HepG2 (cell line): Measurements from ENCODE around the gene BICRA. TPM values are rescaled to one million over a fixed set of nuclear protein-coding genes. Genes with fewer than 3 reads are reported as not detected.

Experiments used
- FOXP1 ChIP-seq, 2 experiments: fragments of 450-650 bp in 1 of 2; IDR thresholded peaks; 2 replicates each; pipeline ENCODE4 v1.6.1; 2017 to 2018; ENCODE audit warnings: antibody characterized with exemption in 1 of 2
- GPN1 ChIP-seq: sonication (generic); formaldehyde crosslinking; IDR thresholded peaks from 2 replicates; pipeline ENCODE4 v1.5.1; 2020; ENCODE audit warnings: missing genetic modification reagents, borderline replicate concordance
- MTF2 ChIP-seq: sonication (generic); formaldehyde crosslinking; IDR thresholded peaks from 2 replicates; pipeline ENCODE4 v1.5.0; 2020; ENCODE audit warnings: missing genetic modification reagents, borderline replicate concordance
- POLR2G ChIP-seq: fragments of 200-400 bp; formaldehyde crosslinking; IDR thresholded peaks from 2 replicates; pipeline ENCODE4 v1.6.1; 2018; ENCODE audit warnings: mild to moderate bottlenecking, low read depth, low read length, moderate library complexity
- SNRNP70 ChIP-seq: fragments of 200-400 bp; formaldehyde crosslinking; IDR thresholded peaks from 2 replicates; pipeline ENCODE4 v1.6.1; 2017; ENCODE audit warnings: mild to moderate bottlenecking, low read depth, low read length, moderate library complexity
- TCF12 ChIP-seq, 2 experiments: fragments of 450-650 bp in 1 of 2; sonication (generic) in 1 of 2; formaldehyde crosslinking in 1 of 2; IDR thresholded peaks; 2 replicates each; pipeline versions ENCODE4 v1.6.1 to v1.8.0; 2017 to 2022; ENCODE audit warnings: antibody characterized with exemption in 1 of 2, mild to moderate bottlenecking in 1 of 2, missing genetic modification reagents in 1 of 2, moderate library complexity in 1 of 2
- XBP1 ChIP-seq: sonication (generic); formaldehyde crosslinking; IDR thresholded peaks from 2 replicates; pipeline ENCODE4 v1.5.0; 2020; ENCODE audit warnings: missing genetic modification reagents
- YY1 ChIP-seq: IDR thresholded peaks from 2 replicates; pipeline ENCODE4 v1.6.1; 2011; ENCODE audit warnings: low read length, low read depth, moderate library complexity, mild to moderate bottlenecking; ENCODE audit not compliant: insufficient read depth, insufficient replicate concordance
- ZNF17 ChIP-seq: sonication (generic); formaldehyde crosslinking; IDR thresholded peaks from 2 replicates; pipeline ENCODE4 v1.5.0; 2020; ENCODE audit warnings: mild to moderate bottlenecking, missing genetic modification reagents
- ZNF251 ChIP-seq: sonication (generic); formaldehyde crosslinking; IDR thresholded peaks from 2 replicates; pipeline ENCODE4 v1.9.0; 2021; ENCODE audit warnings: mild to moderate bottlenecking, missing genetic modification reagents
- ZNF329 ChIP-seq: sonication (generic); formaldehyde crosslinking; IDR thresholded peaks from 2 replicates; pipeline ENCODE4 v1.9.0; 2021; ENCODE audit warnings: low read depth, mild to moderate bottlenecking, missing genetic modification reagents
- ZNF335 ChIP-seq: sonication (generic); formaldehyde crosslinking; IDR thresholded peaks from 2 replicates; pipeline ENCODE4 v1.4.0; 2020; ENCODE audit warnings: missing genetic modification reagents
- ZNF501 ChIP-seq: sonication (generic); formaldehyde crosslinking; IDR thresholded peaks from 2 replicates; pipeline ENCODE4 v1.5.1; 2020; ENCODE audit warnings: mild to moderate bottlenecking, moderate library complexity, missing genetic modification reagents
- polyA plus RNA-seq, 8 experiments: library from polyadenylated mRNA; depleted of rRNA in 3 of 8; stranded (reverse) in 7 of 8; unstranded in 1 of 8; fragments of >200 nt; fragmentation: Illumina TruSeq in 4 of 8; extraction: Trizol in 4 of 8; gene quantifications; 2 replicates each; pipeline versions ENCODE4 v1.2.1 to v1.2.3, GENCODE V29; 2011 to 2016; ENCODE audit warnings: low read depth in 4 of 8, missing spikeins in 1 of 8, mixed read lengths in 1 of 8; ENCODE audit not compliant: insufficient read depth in 1 of 8
- total RNA-seq, 5 experiments: library from RNA; depleted of rRNA; stranded (reverse); fragments of >200 nt; fragmentation: Illumina TruSeq; extraction: Trizol; gene quantifications; 2 replicates each; pipeline ENCODE4 v1.2.3, GENCODE V29; 2016; ENCODE audit warnings: low read depth in 1 of 5
- TF ChIP-seq, protein P1 (sequence below): sonication (generic); formaldehyde crosslinking; IDR thresholded peaks from 2 replicates; pipeline ENCODE4 v1.8.0; 2022; ENCODE audit warnings: mild to moderate bottlenecking, missing genetic modification reagents, moderate library complexity
- TF ChIP-seq, protein P2 (sequence below): sonication (generic); formaldehyde crosslinking; IDR thresholded peaks from 2 replicates; pipeline ENCODE4 v1.4.0; 2020; ENCODE audit warnings: missing genetic modification reagents, borderline replicate concordance
- TF ChIP-seq, protein P3 (sequence below): sonication (generic); formaldehyde crosslinking; IDR thresholded peaks from 2 replicates; pipeline ENCODE4 v1.5.0; 2020; ENCODE audit warnings: mild to moderate bottlenecking, missing genetic modification reagents, moderate library complexity
- TF ChIP-seq, protein P4 (sequence below): sonication (generic); formaldehyde crosslinking; IDR thresholded peaks from 2 replicates; pipeline ENCODE4 v1.9.0; 2022; ENCODE audit warnings: missing genetic modification reagents, mild to moderate bottlenecking, borderline replicate concordance
- TF ChIP-seq, protein P5 (sequence below): IDR thresholded peaks from 2 replicates; pipeline ENCODE4 v1.6.1; 2016; ENCODE audit warnings: mild to moderate bottlenecking

Gene BICRA
- total and polyA plus RNA-seq, 2 of the 13 experiments (the other 11 are each of a cell fraction or from before 2014, with no cell fraction given): 0.55 to 0.71 TPM

DNA sequence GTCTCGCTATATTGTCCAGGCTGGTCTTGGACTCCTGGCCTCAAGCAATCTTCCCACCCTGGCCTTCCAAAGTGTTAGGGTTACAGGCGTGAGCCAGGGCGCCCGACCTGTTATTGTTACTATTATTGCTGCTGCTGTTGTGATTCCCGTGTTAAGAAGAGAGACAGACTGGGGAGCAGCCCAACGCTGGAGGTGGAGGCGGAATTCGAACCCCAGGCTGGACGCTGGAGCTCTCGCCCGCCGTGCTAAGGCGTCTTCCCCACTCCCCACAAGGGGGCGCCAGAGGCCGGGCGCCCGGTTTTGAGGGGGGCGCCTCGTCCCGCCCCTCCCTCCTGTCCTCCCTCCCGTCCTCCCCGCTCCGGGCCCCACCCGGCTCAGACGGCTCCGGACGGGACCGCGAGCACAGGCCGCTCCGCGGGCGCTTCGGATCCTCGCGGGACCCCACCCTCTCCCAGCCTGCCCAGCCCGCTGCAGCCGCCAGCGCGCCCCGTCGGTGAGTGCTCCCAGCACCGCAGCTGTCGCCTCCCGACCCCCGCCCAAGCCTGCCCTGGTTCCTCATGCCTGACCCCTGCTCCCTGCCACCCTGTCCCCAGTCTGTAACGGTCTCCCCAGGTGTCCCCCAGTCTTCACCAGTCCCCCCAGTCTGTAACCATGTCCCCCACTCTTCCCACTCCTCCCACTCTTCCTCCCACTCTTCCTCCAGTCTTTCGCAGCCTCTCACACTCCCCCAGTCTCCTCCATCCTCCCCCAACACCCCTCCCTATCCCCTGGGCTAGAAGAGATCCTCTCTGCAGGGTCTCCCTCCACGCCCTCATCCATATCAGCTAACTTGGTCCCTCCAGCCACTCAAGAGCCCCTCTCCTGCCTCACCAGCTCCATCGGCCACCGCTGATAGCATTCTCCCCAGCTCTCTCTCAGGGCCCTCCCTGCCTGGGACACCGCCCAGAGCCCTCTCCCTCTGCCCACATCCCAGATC is 104.4 kb downstream of the BICRA start, which contains the start of gene EHD2 (continued):
- TF ChIP-seq MTF2: no peak
- TF ChIP-seq, protein P1, sequence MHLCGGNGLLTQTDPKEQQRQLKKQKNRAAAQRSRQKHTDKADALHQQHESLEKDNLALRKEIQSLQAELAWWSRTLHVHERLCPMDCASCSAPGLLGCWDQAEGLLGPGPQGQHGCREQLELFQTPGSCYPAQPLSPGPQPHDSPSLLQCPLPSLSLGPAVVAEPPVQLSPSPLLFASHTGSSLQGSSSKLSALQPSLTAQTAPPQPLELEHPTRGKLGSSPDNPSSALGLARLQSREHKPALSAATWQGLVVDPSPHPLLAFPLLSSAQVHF (CRISPR knock-in tag): no peak
- TF ChIP-seq, protein P2, sequence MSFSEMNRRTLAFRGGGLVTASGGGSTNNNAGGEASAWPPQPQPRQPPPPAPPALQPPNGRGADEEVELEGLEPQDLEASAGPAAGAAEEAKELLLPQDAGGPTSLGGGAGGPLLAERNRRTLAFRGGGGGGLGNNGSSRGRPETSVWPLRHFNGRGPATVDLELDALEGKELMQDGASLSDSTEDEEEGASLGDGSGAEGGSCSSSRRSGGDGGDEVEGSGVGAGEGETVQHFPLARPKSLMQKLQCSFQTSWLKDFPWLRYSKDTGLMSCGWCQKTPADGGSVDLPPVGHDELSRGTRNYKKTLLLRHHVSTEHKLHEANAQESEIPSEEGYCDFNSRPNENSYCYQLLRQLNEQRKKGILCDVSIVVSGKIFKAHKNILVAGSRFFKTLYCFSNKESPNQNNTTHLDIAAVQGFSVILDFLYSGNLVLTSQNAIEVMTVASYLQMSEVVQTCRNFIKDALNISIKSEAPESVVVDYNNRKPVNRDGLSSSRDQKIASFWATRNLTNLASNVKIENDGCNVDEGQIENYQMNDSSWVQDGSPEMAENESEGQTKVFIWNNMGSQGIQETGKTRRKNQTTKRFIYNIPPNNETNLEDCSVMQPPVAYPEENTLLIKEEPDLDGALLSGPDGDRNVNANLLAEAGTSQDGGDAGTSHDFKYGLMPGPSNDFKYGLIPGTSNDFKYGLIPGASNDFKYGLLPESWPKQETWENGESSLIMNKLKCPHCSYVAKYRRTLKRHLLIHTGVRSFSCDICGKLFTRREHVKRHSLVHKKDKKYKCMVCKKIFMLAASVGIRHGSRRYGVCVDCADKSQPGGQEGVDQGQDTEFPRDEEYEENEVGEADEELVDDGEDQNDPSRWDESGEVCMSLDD (CRISPR knock-in tag): no peak
- no peak for TF ChIP-seq ZNF501 (CRISPR knock-in tag)
- no peak for TF ChIP-seq ZNF335 (CRISPR knock-in tag)
- no peak for TF ChIP-seq ZNF17
- no peak for TF ChIP-seq TCF12 (IDR thresholded peaks at IDR 0.05)
- no peak for TF ChIP-seq TCF12 (CRISPR knock-in tag; IDR thresholded peaks at IDR 0.05)
- no peak for TF ChIP-seq SNRNP70
- TF ChIP-seq, protein P3, sequence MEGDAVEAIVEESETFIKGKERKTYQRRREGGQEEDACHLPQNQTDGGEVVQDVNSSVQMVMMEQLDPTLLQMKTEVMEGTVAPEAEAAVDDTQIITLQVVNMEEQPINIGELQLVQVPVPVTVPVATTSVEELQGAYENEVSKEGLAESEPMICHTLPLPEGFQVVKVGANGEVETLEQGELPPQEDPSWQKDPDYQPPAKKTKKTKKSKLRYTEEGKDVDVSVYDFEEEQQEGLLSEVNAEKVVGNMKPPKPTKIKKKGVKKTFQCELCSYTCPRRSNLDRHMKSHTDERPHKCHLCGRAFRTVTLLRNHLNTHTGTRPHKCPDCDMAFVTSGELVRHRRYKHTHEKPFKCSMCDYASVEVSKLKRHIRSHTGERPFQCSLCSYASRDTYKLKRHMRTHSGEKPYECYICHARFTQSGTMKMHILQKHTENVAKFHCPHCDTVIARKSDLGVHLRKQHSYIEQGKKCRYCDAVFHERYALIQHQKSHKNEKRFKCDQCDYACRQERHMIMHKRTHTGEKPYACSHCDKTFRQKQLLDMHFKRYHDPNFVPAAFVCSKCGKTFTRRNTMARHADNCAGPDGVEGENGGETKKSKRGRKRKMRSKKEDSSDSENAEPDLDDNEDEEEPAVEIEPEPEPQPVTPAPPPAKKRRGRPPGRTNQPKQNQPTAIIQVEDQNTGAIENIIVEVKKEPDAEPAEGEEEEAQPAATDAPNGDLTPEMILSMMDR (CRISPR knock-in tag): peak; percentile 79
- TF ChIP-seq, protein P4, sequence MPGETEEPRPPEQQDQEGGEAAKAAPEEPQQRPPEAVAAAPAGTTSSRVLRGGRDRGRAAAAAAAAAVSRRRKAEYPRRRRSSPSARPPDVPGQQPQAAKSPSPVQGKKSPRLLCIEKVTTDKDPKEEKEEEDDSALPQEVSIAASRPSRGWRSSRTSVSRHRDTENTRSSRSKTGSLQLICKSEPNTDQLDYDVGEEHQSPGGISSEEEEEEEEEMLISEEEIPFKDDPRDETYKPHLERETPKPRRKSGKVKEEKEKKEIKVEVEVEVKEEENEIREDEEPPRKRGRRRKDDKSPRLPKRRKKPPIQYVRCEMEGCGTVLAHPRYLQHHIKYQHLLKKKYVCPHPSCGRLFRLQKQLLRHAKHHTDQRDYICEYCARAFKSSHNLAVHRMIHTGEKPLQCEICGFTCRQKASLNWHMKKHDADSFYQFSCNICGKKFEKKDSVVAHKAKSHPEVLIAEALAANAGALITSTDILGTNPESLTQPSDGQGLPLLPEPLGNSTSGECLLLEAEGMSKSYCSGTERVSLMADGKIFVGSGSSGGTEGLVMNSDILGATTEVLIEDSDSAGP (CRISPR knock-in tag): peak; percentile 29; the same call in 1 of the 2 replicates
- TF ChIP-seq POLR2G: no peak
- TF ChIP-seq FOXP1 (IDR thresholded peaks at IDR 0.05): no peak
- TF ChIP-seq FOXP1 (CRISPR knock-in tag; IDR thresholded peaks at IDR 0.05): no peak
- TF ChIP-seq XBP1: no peak
- TF ChIP-seq ZNF329 (CRISPR knock-in tag): no peak
- no peak for TF ChIP-seq GPN1
- TF ChIP-seq, protein P5, sequence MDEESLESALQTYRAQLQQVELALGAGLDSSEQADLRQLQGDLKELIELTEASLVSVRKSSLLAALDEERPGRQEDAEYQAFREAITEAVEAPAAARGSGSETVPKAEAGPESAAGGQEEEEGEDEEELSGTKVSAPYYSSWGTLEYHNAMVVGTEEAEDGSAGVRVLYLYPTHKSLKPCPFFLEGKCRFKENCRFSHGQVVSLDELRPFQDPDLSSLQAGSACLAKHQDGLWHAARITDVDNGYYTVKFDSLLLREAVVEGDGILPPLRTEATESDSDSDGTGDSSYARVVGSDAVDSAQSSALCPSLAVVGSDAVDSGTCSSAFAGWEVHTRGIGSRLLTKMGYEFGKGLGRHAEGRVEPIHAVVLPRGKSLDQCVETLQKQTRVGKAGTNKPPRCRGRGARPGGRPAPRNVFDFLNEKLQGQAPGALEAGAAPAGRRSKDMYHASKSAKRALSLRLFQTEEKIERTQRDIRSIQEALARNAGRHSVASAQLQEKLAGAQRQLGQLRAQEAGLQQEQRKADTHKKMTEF (CRISPR knock-in tag): peak; percentile 31; the same call in 1 of the 2 replicates
- peak; percentile 24 for TF ChIP-seq YY1
- TF ChIP-seq ZNF251 (CRISPR knock-in tag): no peak
